HepG2 (cell line): ENCODE results near the gene SESN2. TPM values are rescaled to one million over a fixed set of nuclear protein-coding genes. Genes with fewer than 3 reads are reported as not detected.

Experiments
- ATAC-seq: fragments of 200-7000 bp; cut with Tn5 transposase; 3 replicates; pipeline ENCODE4 v1.9.1; 2020; ENCODE audit warnings: mild to moderate bottlenecking, moderate library complexity
- BruUV-seq: library from RNA; stranded (reverse); fragments of 400-500 nt; replicated peaks from 2 replicates; lab custom pipeline; 2021; lab: Mats Ljungman, UMichigan
- CTCF ChIA-PET: fragments of 300-600 bp; formaldehyde crosslinking; extraction: SDS; loops from one replicate; lab custom pipeline; 2021; ENCODE audit warnings: low total read pairs, inconsistent platforms, low intra/inter-chr PET ratio; lab: Yijun Ruan, JAX
- POLR2A ChIA-PET: fragments of 350-600 bp; sonication (Branson Sonifier 250); formaldehyde crosslinking; loops from one replicate; lab custom pipeline; 2020; ENCODE audit warnings: antibody characterized with exemption, inconsistent platforms; lab: Yijun Ruan, JAX
- DNase-seq: peaks from one replicate; pipeline ENCODE4 v3.0.0-alpha.2; 2015; ENCODE audit warnings: low spot score
- FAIRE-seq: peaks from 3 replicates; lab custom pipeline; 2011; peaks lifted over from hg19 to GRCh38; lab: Jason Lieb, UNC
- H2AFZ ChIP-seq: one replicate; pipeline ENCODE4 v1.6.1; 2011; ENCODE audit warnings: low read length, inconsistent platforms
- H3K27ac ChIP-seq: fragments of 300-600 bp; 3 replicates; pipeline ENCODE4 v1.8.0; 2011; ENCODE audit warnings: mixed run types, mild to moderate bottlenecking, mixed read lengths, low read length, inconsistent platforms; ENCODE audit not compliant: insufficient read depth; ENCODE audit errors: extremely low read length
- H3K27me3 ChIP-seq, 2 experiments: fragments of 200-600 bp in 1 of 2; 2 replicates in 1 of 2; 3 replicates in 1 of 2; pipeline versions ENCODE4 v1.6.0 to v1.8.0; 2011; ENCODE audit warnings: low read length in 2 of 2, mild to moderate bottlenecking in 2 of 2, moderate library complexity in 2 of 2, inconsistent platforms in 1 of 2; ENCODE audit not compliant: insufficient read depth in 2 of 2, control insufficient read depth in 1 of 2
- H3K36me3 ChIP-seq, 2 experiments: fragments of 200-600 bp in 1 of 2; replicated peaks in 1 of 2; 2 replicates in 1 of 2; 3 replicates in 1 of 2; pipeline versions ENCODE4 v1.5.1 to v1.8.0; 2011; ENCODE audit warnings: low read length in 2 of 2, inconsistent platforms in 1 of 2; ENCODE audit not compliant: insufficient read depth in 2 of 2, control insufficient read depth in 1 of 2
- H3K4me1 ChIP-seq: 2 replicates; pipeline ENCODE4 v1.5.1; 2012; ENCODE audit warnings: low read length, inconsistent platforms; ENCODE audit not compliant: insufficient read depth
- H3K4me2 ChIP-seq: 2 replicates; pipeline ENCODE4 v1.6.0; 2011; ENCODE audit warnings: low read depth, low read length, inconsistent platforms
- H3K4me3 ChIP-seq, 3 experiments: fragments of 200-600 bp in 1 of 3; sonication (generic), shearing (Covaris generic) in 1 of 3; replicated peaks in 1 of 3; 2 replicates each; pipeline ENCODE4 v1.5.1; 2011 to 2016; ENCODE audit warnings: low read length in 3 of 3, inconsistent platforms in 2 of 3, low read depth in 2 of 3, mild to moderate bottlenecking in 2 of 3, control low read depth in 1 of 3, mixed read lengths in 1 of 3; ENCODE audit not compliant: insufficient read depth in 1 of 3
- H3K79me2 ChIP-seq: one replicate; pipeline ENCODE4 v1.6.1; 2011; ENCODE audit warnings: low read length, inconsistent platforms; ENCODE audit not compliant: insufficient read depth
- H3K9ac ChIP-seq: 2 replicates; pipeline ENCODE4 v1.6.0; 2011; ENCODE audit warnings: mild to moderate bottlenecking, low read depth, low read length, inconsistent platforms; ENCODE audit not compliant: insufficient read depth
- H3K9me3 ChIP-seq: 2 replicates; pipeline ENCODE4 v1.5.1; 2012; ENCODE audit warnings: mild to moderate bottlenecking, low read length
- H4K20me1 ChIP-seq: 2 replicates; pipeline ENCODE4 v1.6.0; 2011; ENCODE audit warnings: inconsistent platforms, mild to moderate bottlenecking, low read length, moderate library complexity; ENCODE audit not compliant: insufficient read depth
- AFF4 ChIP-seq: sonication (generic); formaldehyde crosslinking; IDR thresholded peaks from 2 replicates; pipeline ENCODE4 v1.4.0; 2020; ENCODE audit warnings: missing genetic modification reagents
- POLR2G ChIP-seq: fragments of 200-400 bp; formaldehyde crosslinking; IDR thresholded peaks from 2 replicates; pipeline ENCODE4 v1.6.1; 2018; ENCODE audit warnings: mild to moderate bottlenecking, low read depth, low read length, moderate library complexity
- RBM22 ChIP-seq: fragments of 200-400 bp; formaldehyde crosslinking; optimal IDR thresholded peaks from 2 replicates; pipeline ENCODE3; 2017; ENCODE audit warnings: mild to moderate bottlenecking, low read length, moderate library complexity
- ZNF333 ChIP-seq: sonication (generic); formaldehyde crosslinking; IDR thresholded peaks from 2 replicates; pipeline ENCODE4 v1.4.0; 2020; ENCODE audit warnings: mild to moderate bottlenecking, missing genetic modification reagents, borderline replicate concordance
- WGBS: methylation state at CpG from one replicate; pipeline ENCODE4 v1.1.6; 2017; ENCODE audit warnings: low lambda C conversion rate; 5-methylcytosine and 5-hydroxymethylcytosine counted together
- in situ Hi-C: cut with HindIII; loops from 2 replicates; pipeline ENCODE4 v1.10.0; 2017; ENCODE audit warnings: low pct_unique_long_range_greater_than_20kb; ENCODE audit not compliant: extremely low pct_ligation_motif_present
- intact Hi-C: fragments of 100-400 bp; cut with micrococcal nuclease; formaldehyde crosslinking; loops from one replicate; pipeline ENCODE4 v1.10.0; 2022; ENCODE audit not compliant: unreplicated experiment
- polyA plus RNA-seq, 8 experiments: library from polyadenylated mRNA; depleted of rRNA in 3 of 8; stranded (reverse) in 7 of 8; unstranded in 1 of 8; fragments of >200 nt; fragmentation: Illumina TruSeq in 4 of 8; extraction: Trizol in 4 of 8; gene quantifications; 2 replicates each; pipeline versions ENCODE4 v1.2.1 to v1.2.3, GENCODE V29; 2011 to 2016; ENCODE audit warnings: low read depth in 4 of 8, missing spikeins in 1 of 8, mixed read lengths in 1 of 8; ENCODE audit not compliant: insufficient read depth in 1 of 8
- total RNA-seq, 5 experiments: library from RNA; depleted of rRNA; stranded (reverse); fragments of >200 nt; fragmentation: Illumina TruSeq; extraction: Trizol; gene quantifications; 2 replicates each; pipeline ENCODE4 v1.2.3, GENCODE V29; 2016; ENCODE audit warnings: low read depth in 1 of 5

The SESN2 gene
- total and polyA plus RNA-seq, 2 of the 13 experiments (the other 11 are each of a cell fraction or from before 2014, with no cell fraction given), result 13.2 to 19.1 TPM

- ATAC-seq (peak; percentile 27; the same call in 2 of the 3 replicates), FAIRE-seq (no peak)
Measured at GRCh38 chr1:28281608-28282425, 22.5 kb downstream of the SESN2 start.

More at GRCh38 chr1:28281608-28282425, 22.5 kb downstream of the SESN2 start:
- H3K4me2 ChIP-seq, result no peak overlapping the region
- H3K36me3 ChIP-seq, result peaks cover 25 to 58% of the 10 kb centered on the region in 2 experiments
- no peaks in the 10 kb centered on the region for H3K27me3 ChIP-seq
- ChIA-PET POLR2A (interaction anchor here (1.4 to 1.7 kb wide), 2 partner anchors 21 to 33 kb away, joined by 3 to 6 read pairs; no protein-coding TSS in a partner anchor), CTCF (no interaction called here)
- peak; percentile 87 for TF ChIP-seq RBM22
- TF ChIP-seq AFF4, result no peak
- TF ChIP-seq POLR2G, result peak; percentile 45
- TF ChIP-seq ZNF333, result no peak
- 94% methylated on average over 8 of the region's 14 CpGs for WGBS
- H4K20me1 ChIP-seq, result no peaks in the 10 kb centered on the region
- H3K4me3 ChIP-seq, result no peak overlapping the region
- H3K79me2 ChIP-seq, result no peaks in the 10 kb centered on the region
- H2AFZ ChIP-seq, result no peak overlapping the region
- H3K9ac ChIP-seq, result no peak overlapping the region
- intact Hi-C loops, result no loop called here
- no peak for DNase-seq
- H3K4me1 ChIP-seq, result peaks cover 18% of the 10 kb centered on the region
- no peaks in the 10 kb centered on the region for H3K9me3 ChIP-seq
- peak overlapping the region; percentile 26 for H3K27ac ChIP-seq
- in situ Hi-C loops, result no loop called here
- TSS peak; percentile 47 for BruUV-seq
